Measurements from ENCODE around the gene FRAS1. TPM values are rescaled to one million over a fixed set of nuclear protein-coding genes. Genes with fewer than 3 reads are reported as not detected.

Gene FRAS1
- total RNA-seq, 2 experiments from 2014 or later = not detected

DNA sequence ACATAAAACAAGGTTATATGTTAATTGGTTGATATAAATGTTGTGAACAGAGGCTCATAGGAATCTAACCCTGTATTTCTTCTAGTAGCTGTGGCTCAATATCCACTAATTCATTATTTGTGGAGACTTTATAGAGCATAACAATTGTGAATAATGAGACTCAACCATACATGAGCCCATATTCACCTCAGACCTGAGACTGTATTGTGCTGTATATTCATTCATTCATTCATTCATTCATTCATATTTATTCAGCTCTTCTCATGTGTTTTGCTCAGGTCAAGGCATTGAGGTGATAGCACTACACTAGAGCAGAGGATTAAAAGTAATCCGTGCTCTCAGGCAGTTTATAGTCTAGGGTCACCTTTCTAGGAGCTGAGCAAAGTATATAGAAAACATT, 470.0 kb downstream of the FRAS1 start:
- CTCF ChIA-PET = no interaction called here

DNA sequence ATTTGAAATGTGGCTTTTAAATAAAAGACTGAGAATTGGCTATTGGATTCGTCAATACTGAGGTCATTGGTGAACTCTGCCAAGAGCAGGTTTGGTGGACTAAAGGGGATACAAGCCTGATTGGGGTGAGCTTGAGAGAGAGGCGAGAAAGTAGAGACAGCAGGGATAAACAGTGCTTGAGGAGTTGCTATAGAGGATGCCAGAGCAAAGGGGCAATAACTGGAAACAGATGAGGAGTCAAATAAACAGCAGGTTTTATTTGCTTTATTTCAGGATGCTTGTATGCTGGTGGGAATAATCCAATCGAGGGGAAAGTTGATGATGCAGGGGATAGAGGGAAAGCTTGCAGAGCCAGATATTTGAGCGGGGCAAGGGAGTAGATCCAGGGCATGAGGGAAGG, 470.4 kb downstream of the FRAS1 start:
- ChIA-PET CTCF (no interaction called here), POLR2A (no interaction called here)
- no peaks in the 10 kb centered on the region for H3K4me1 ChIP-seq (ENCODE audit: insufficient read depth, low read length)
- H3K36me3 Mint-ChIP-seq (ENCODE audit: low read depth) = no peaks in the 10 kb centered on the region
- TF ChIP-seq, protein P1, sequence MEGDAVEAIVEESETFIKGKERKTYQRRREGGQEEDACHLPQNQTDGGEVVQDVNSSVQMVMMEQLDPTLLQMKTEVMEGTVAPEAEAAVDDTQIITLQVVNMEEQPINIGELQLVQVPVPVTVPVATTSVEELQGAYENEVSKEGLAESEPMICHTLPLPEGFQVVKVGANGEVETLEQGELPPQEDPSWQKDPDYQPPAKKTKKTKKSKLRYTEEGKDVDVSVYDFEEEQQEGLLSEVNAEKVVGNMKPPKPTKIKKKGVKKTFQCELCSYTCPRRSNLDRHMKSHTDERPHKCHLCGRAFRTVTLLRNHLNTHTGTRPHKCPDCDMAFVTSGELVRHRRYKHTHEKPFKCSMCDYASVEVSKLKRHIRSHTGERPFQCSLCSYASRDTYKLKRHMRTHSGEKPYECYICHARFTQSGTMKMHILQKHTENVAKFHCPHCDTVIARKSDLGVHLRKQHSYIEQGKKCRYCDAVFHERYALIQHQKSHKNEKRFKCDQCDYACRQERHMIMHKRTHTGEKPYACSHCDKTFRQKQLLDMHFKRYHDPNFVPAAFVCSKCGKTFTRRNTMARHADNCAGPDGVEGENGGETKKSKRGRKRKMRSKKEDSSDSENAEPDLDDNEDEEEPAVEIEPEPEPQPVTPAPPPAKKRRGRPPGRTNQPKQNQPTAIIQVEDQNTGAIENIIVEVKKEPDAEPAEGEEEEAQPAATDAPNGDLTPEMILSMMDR (IDR thresholded peaks at IDR 0.05) = no peak
- DNase-seq (no peak), ATAC-seq (ENCODE audit: poor library complexity) (no peak)
- no peaks in the 10 kb centered on the region for H3K27me3 ChIP-seq (ENCODE audit: control insufficient read depth in 1 of 2, insufficient read depth in 2 of 2, low read length in 2 of 2)
- no peak overlapping the region for H3K4me3 Mint-ChIP-seq
- intact Hi-C loops (cut with DNase I, micrococcal nuclease) = no loop called here
- no peak overlapping the region for H3K27ac Mint-ChIP-seq
- no peaks in the 10 kb centered on the region for H3K27me3 Mint-ChIP-seq
- H3K4me3 ChIP-seq (ENCODE audit: low read length) = no peak overlapping the region
- H3K27ac ChIP-seq (ENCODE audit: low read depth in 1 of 2, low read length in 2 of 2) = no peak overlapping the region
- H3K9me3 Mint-ChIP-seq = no peaks in the 10 kb centered on the region
- H3K9me3 ChIP-seq (ENCODE audit: control insufficient read depth in 1 of 2, insufficient read depth in 1 of 2, low read length in 2 of 2) = no peaks in the 10 kb centered on the region
- H3K36me3 ChIP-seq (ENCODE audit: insufficient read depth, low read length) = no peaks in the 10 kb centered on the region
- H3K4me1 Mint-ChIP-seq (ENCODE audit: low read depth) = no peaks in the 10 kb centered on the region

More for the DNA sequence above, 470.0 kb downstream of the FRAS1 start:
- TF ChIP-seq, protein P1 (IDR thresholded peaks at IDR 0.05) = no peak
- POLR2A ChIA-PET = no interaction called here
- intact Hi-C loops (cut with DNase I, micrococcal nuclease) = no loop called here
- H3K27me3 Mint-ChIP-seq = no peaks in the 10 kb centered on the region
- Histone ChIP-seq H3K36me3 (ENCODE audit: insufficient read depth, low read length) (no peaks in the 10 kb centered on the region), H3K27me3 (ENCODE audit: control insufficient read depth in 1 of 2, insufficient read depth in 2 of 2, low read length in 2 of 2) (no peaks in the 10 kb centered on the region), H3K4me1 (ENCODE audit: insufficient read depth, low read length) (no peaks in the 10 kb centered on the region), H3K4me3 (ENCODE audit: low read length) (no peak overlapping the region), H3K27ac (ENCODE audit: low read depth in 1 of 2, low read length in 2 of 2) (no peak overlapping the region), H3K9me3 (ENCODE audit: control insufficient read depth in 1 of 2, insufficient read depth in 1 of 2, low read length in 2 of 2) (no peaks in the 10 kb centered on the region)
- H3K36me3 Mint-ChIP-seq (ENCODE audit: low read depth) = no peaks in the 10 kb centered on the region
- ATAC-seq (ENCODE audit: poor library complexity) = no peak
- H3K4me1 Mint-ChIP-seq (ENCODE audit: low read depth) = no peaks in the 10 kb centered on the region
- H3K27ac Mint-ChIP-seq = no peak overlapping the region
- DNase-seq = no peak
- no peak overlapping the region for H3K4me3 Mint-ChIP-seq
- no peaks in the 10 kb centered on the region for H3K9me3 Mint-ChIP-seq

DNA sequence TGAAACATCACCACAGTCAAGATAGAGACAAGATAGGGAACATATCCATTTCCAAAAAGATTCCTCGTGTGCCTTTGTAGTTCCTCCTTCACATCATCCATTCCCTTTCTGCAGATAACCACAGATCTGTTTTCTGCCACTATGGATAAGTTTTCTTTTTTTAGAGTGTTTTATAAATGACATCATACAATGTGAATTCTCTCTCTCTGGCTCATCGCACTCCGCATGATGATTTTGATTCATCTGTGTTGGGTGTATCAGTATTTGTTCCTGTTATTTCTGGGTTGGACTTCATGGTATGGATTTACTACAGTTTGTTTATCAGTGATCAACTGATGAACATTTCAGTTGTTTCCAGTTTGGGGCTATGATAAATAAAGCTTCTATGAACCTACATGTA, 471.2 kb downstream of the FRAS1 start:
- Histone ChIP-seq H3K27me3 (ENCODE audit: control insufficient read depth in 1 of 2, insufficient read depth in 2 of 2, low read length in 2 of 2) (no peaks in the 10 kb centered on the region), H3K36me3 (ENCODE audit: insufficient read depth, low read length) (no peaks in the 10 kb centered on the region), H3K9me3 (ENCODE audit: control insufficient read depth in 1 of 2, insufficient read depth in 1 of 2, low read length in 2 of 2) (no peaks in the 10 kb centered on the region), H3K4me3 (ENCODE audit: low read length) (no peak overlapping the region), H3K27ac (ENCODE audit: low read depth in 1 of 2, low read length in 2 of 2) (no peak overlapping the region), H3K4me1 (ENCODE audit: insufficient read depth, low read length) (no peaks in the 10 kb centered on the region)
- DNase-seq = no peak
- intact Hi-C loops (cut with DNase I, micrococcal nuclease) = no loop called here
- Mint-ChIP-seq H3K27me3 (no peaks in the 10 kb centered on the region), H3K36me3 (ENCODE audit: low read depth) (no peaks in the 10 kb centered on the region), H3K9me3 (no peaks in the 10 kb centered on the region), H3K27ac (no peak overlapping the region), H3K4me3 (no peak overlapping the region), H3K4me1 (ENCODE audit: low read depth) (no peaks in the 10 kb centered on the region)
- TF ChIP-seq, protein P1 (IDR thresholded peaks at IDR 0.05) = no peak
- CTCF ChIA-PET = no interaction called here
- POLR2A ChIA-PET = no interaction called here
- ATAC-seq (ENCODE audit: poor library complexity) = no peak

Data from CD4-positive, alpha-beta T cell (primary cell).